ENCODE measurements around the gene PNLIPRP1.

Gene PNLIPRP1

GRCh38 chr10:116590590-116591444, at the start of gene PNLIPRP1:
PNLIPRP1 (plus strand) TSS chr10:116590959; CDS start chr10:116591130, 171 bp downstream.
- DNase-seq (ENCODE audit: low spot score in 2 of 2) (no peak), ATAC-seq (ENCODE audit: low read depth) (no peak)
- Mint-ChIP-seq H3K27me3 (no peaks in the 10 kb centered on the region), H3K4me1 (no peaks in the 10 kb centered on the region), H3K9me3 (peaks cover 2% of the 10 kb centered on the region), H3K4me3 (no peak within 1 kb of the TSS), H3K27ac (no peak within 1 kb of the TSS), H3K36me3 (no peaks in the 10 kb centered on the region)

DNA sequence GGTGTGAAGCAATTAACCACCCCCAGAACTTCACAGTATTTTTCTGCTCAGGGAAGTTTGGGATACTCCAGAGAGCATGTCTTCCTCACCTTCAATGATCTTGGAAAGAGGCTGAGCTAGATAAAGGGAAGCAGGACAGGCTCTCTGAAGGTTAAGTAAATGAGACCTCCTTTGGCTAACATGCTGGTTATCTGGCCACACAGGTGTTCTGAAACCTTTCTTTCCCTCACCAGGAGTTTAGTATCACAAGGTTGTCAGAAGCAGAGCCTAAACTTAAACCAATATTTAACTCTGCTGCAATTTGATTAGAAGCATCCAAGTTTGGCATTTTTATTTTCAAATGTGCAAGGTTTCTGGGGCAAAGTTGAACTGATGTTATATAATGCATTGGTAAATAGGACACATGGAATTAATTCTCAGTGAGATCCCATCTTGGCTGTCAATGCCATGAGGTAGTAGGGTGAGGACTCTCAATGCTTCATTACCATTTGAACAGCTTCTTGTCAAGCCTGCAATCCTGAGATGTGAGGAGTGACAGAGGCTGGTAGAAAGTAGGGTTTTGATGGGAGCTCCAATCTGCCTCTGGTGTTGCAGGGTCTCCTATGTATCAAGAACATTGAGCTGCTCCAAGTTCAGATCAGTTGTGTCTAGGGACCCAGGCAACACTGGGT, 48.6 kb upstream of the PNLIPRP1 start:
- no peak overlapping the region for H3K4me3 Mint-ChIP-seq
- ATAC-seq (ENCODE audit: low read depth) (no peak), DNase-seq (ENCODE audit: low spot score in 2 of 2) (no peak)
- H3K9me3 Mint-ChIP-seq, result peaks cover 9% of the 10 kb centered on the region
- no peaks in the 10 kb centered on the region for H3K4me1 Mint-ChIP-seq
- peaks cover 2% of the 10 kb centered on the region for H3K36me3 Mint-ChIP-seq
- peaks cover 1% of the 10 kb centered on the region for H3K27me3 Mint-ChIP-seq
- no peak overlapping the region for H3K27ac Mint-ChIP-seq

GRCh38 chr10:116545122-116545521, 45.6 kb upstream of the PNLIPRP1 start:
- H3K27ac Mint-ChIP-seq, result no peak overlapping the region
- peaks cover 1% of the 10 kb centered on the region for H3K27me3 Mint-ChIP-seq
- DNase-seq (ENCODE audit: low spot score in 2 of 2) (no peak), ATAC-seq (ENCODE audit: low read depth) (no peak)
- peaks cover 2% of the 10 kb centered on the region for H3K36me3 Mint-ChIP-seq
- no peak overlapping the region for H3K4me3 Mint-ChIP-seq
- peaks cover 2% of the 10 kb centered on the region for H3K9me3 Mint-ChIP-seq
- no peaks in the 10 kb centered on the region for H3K4me1 Mint-ChIP-seq

GRCh38 chr10:116545756-116546155, 45.0 kb upstream of the PNLIPRP1 start, which contains the start of gene PNLIP:
PNLIP (plus strand) TSS chr10:116545931; CDS start chr10:116546093, 162 bp downstream.
- Mint-ChIP-seq H3K27me3 (peaks cover 1% of the 10 kb centered on the region), H3K4me3 (no peak within 1 kb of the TSS), H3K27ac (no peak within 1 kb of the TSS), H3K9me3 (peaks cover 1% of the 10 kb centered on the region), H3K4me1 (no peaks in the 10 kb centered on the region), H3K36me3 (no peaks in the 10 kb centered on the region)
- DNase-seq (ENCODE audit: low spot score in 2 of 2) (no peak), ATAC-seq (ENCODE audit: low read depth) (no peak)

- Mint-ChIP-seq H3K9me3 (peaks cover 1% of the 10 kb centered on the region), H3K36me3 (no peaks in the 10 kb centered on the region), H3K27me3 (peaks cover 1% of the 10 kb centered on the region), H3K4me1 (no peaks in the 10 kb centered on the region), H3K4me3 (no peak overlapping the region), H3K27ac (no peak overlapping the region)
- DNase-seq (ENCODE audit: low spot score in 2 of 2) (no peak), ATAC-seq (ENCODE audit: low read depth) (no peak)
Observed at GRCh38 chr10:116548301-116548700, 42.5 kb upstream of the PNLIPRP1 start.

GRCh38 chr10:116553378-116553980, 37.3 kb upstream of the PNLIPRP1 start:
- no peak for ATAC-seq (ENCODE audit: low read depth)
- H3K27me3 Mint-ChIP-seq, result no peaks in the 10 kb centered on the region
- H3K27ac Mint-ChIP-seq, result no peak overlapping the region
- no peaks in the 10 kb centered on the region for H3K4me1 Mint-ChIP-seq
- no peaks in the 10 kb centered on the region for H3K36me3 Mint-ChIP-seq
- H3K4me3 Mint-ChIP-seq, result no peak overlapping the region
- no peaks in the 10 kb centered on the region for H3K9me3 Mint-ChIP-seq
- DNase-seq (ENCODE audit: low spot score in 2 of 2), result no peak

- H3K27me3 Mint-ChIP-seq, result no peaks in the 10 kb centered on the region
- no peaks in the 10 kb centered on the region for H3K36me3 Mint-ChIP-seq
- no peak overlapping the region for H3K27ac Mint-ChIP-seq
- no peaks in the 10 kb centered on the region for H3K4me1 Mint-ChIP-seq
- no peak for ATAC-seq (ENCODE audit: low read depth)
- no peak overlapping the region for H3K4me3 Mint-ChIP-seq
- H3K9me3 Mint-ChIP-seq, result no peaks in the 10 kb centered on the region
- DNase-seq (ENCODE audit: low spot score in 2 of 2), result no peak
Observed at GRCh38 chr10:116554628-116555027, 36.1 kb upstream of the PNLIPRP1 start.

GRCh38 chr10:116555880-116556279, 34.9 kb upstream of the PNLIPRP1 start:
- H3K4me1 Mint-ChIP-seq, result no peaks in the 10 kb centered on the region
- H3K9me3 Mint-ChIP-seq, result no peaks in the 10 kb centered on the region
- no peaks in the 10 kb centered on the region for H3K27me3 Mint-ChIP-seq
- no peaks in the 10 kb centered on the region for H3K36me3 Mint-ChIP-seq
- ATAC-seq (ENCODE audit: low read depth), result no peak
- H3K4me3 Mint-ChIP-seq, result no peak overlapping the region
- H3K27ac Mint-ChIP-seq, result no peak overlapping the region
- no peak for DNase-seq (ENCODE audit: low spot score in 2 of 2)

DNA sequence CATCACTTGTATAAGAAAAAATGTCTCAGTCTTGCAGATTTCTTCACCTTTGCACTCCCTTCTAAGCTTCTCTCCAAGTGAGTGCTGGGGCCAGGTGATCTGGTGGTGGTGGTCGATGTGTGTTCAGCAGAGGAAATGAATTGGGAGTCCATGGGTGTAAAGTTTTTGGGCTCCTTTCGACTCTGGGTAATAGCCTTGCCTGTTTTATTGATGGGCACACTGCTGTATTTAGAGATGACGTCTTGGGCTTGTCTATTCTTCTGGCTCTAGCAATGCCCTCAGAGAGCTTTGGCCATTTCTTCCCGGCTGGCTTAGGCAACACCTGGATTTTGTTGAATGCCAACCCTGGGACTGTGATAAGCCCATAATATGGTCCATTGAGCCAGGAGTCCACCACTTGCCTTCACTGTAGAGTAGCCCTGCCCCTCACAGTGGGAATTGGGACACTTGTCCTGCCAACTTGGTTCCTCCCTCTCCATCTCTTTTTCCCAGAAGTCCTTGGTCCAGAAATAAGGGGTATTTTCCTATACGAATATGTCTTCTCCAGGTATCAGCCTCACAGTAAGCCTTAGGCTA, 33.4 kb upstream of the PNLIPRP1 start:
- no peak for ATAC-seq (ENCODE audit: low read depth)
- Mint-ChIP-seq H3K36me3 (no peaks in the 10 kb centered on the region), H3K27me3 (no peaks in the 10 kb centered on the region), H3K4me1 (no peaks in the 10 kb centered on the region), H3K4me3 (no peak overlapping the region), H3K27ac (no peak overlapping the region), H3K9me3 (no peaks in the 10 kb centered on the region)
- DNase-seq (ENCODE audit: low spot score in 2 of 2), result no peak

DNA sequence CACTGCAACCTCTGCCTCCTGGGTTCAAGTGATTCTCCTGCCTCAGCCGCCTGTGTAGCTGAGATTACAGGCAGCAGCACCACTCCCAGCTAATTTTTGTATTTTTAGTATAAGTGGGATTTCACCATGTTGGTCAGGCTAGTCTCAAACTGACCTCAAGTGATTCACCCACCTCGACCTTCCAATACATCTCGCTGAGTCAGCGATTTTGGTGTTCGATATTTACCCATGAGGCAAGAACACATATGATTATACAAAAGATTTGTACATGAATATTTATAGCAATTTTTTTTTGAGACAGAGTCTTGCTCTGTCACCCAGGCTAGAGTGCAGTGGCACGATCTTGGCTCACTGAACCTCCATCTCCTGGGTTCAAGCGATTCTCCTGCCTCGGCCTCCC, 25.2 kb upstream of the PNLIPRP1 start:
- Mint-ChIP-seq H3K27me3 (no peaks in the 10 kb centered on the region), H3K36me3 (no peaks in the 10 kb centered on the region), H3K9me3 (peaks cover 4% of the 10 kb centered on the region), H3K4me3 (no peak overlapping the region), H3K27ac (no peak overlapping the region), H3K4me1 (no peaks in the 10 kb centered on the region)
- DNase-seq (ENCODE audit: low spot score in 2 of 2) (no peak), ATAC-seq (ENCODE audit: low read depth) (no peak)

GRCh38 chr10:116566932-116567331, 23.8 kb upstream of the PNLIPRP1 start:
- no peaks in the 10 kb centered on the region for H3K4me1 Mint-ChIP-seq
- H3K27me3 Mint-ChIP-seq, result no peaks in the 10 kb centered on the region
- H3K36me3 Mint-ChIP-seq, result no peaks in the 10 kb centered on the region
- DNase-seq (ENCODE audit: low spot score in 2 of 2), result no peak
- H3K4me3 Mint-ChIP-seq, result no peak overlapping the region
- no peak for ATAC-seq (ENCODE audit: low read depth)
- H3K9me3 Mint-ChIP-seq, result peaks cover 4% of the 10 kb centered on the region
- no peak overlapping the region for H3K27ac Mint-ChIP-seq

- Mint-ChIP-seq H3K4me3 (no peak overlapping the region), H3K27me3 (no peaks in the 10 kb centered on the region), H3K4me1 (no peaks in the 10 kb centered on the region), H3K36me3 (no peaks in the 10 kb centered on the region), H3K9me3 (peaks cover 4% of the 10 kb centered on the region), H3K27ac (no peak overlapping the region)
- ATAC-seq (ENCODE audit: low read depth), result no peak
- DNase-seq (ENCODE audit: low spot score in 2 of 2), result no peak
Observed at GRCh38 chr10:116567335-116567734, 23.4 kb upstream of the PNLIPRP1 start.

- Mint-ChIP-seq H3K4me1 (no peaks in the 10 kb centered on the region), H3K27ac (no peak overlapping the region), H3K27me3 (no peaks in the 10 kb centered on the region), H3K9me3 (peaks cover 1% of the 10 kb centered on the region), H3K4me3 (no peak overlapping the region), H3K36me3 (no peaks in the 10 kb centered on the region)
- DNase-seq (ENCODE audit: low spot score in 2 of 2) (no peak), ATAC-seq (ENCODE audit: low read depth) (no peak)
Observed at GRCh38 chr10:116574797-116575196, 16.0 kb upstream of the PNLIPRP1 start.
